MM.1S (cell line): ENCODE measurements around the gene ADGRV1.

Experiments
- EZH2 ChIP-seq: fragments of 300-600 bp; sonication (generic); optimal IDR thresholded peaks from 2 replicates; pipeline ENCODE3; 2017; ENCODE audit warnings: low read depth, mild to moderate bottlenecking, antibody characterized with exemption, low read length, mixed read lengths
- EZH2phosphoT487 ChIP-seq: fragments of 300-600 bp; sonication (generic); IDR thresholded peaks from 2 replicates; pipeline ENCODE4 v1.6.1; 2018; ENCODE audit warnings: antibody characterized with exemption, low read length
- TF ChIP-seq, protein P1 (sequence below): fragments of 300-600 bp; sonication (generic); IDR thresholded peaks from 2 replicates; pipeline ENCODE4 v1.5.1; 2016; ENCODE audit warnings: antibody characterized with exemption, low read length, mixed read lengths

DNA sequence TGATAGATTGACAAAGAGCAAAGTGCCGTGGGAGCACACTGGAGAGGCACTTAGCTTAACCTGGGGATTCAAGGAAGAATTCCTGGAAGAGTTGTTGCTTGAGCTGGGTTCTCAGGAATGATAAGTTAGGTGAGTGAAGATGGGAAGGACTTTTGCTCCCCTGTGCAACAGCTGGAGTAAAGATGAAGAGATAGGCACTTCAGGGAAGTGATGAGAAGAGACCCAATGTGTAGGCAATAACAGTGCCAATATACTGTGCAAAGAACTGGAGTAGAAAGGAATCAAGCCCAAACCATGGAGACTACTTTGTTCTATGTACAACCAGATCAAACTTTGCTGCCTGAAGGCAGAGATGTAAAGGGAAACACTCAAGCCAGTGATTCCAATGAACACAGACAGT, 92.2 kb downstream of the ADGRV1 start:
- TF ChIP-seq, protein P1, sequence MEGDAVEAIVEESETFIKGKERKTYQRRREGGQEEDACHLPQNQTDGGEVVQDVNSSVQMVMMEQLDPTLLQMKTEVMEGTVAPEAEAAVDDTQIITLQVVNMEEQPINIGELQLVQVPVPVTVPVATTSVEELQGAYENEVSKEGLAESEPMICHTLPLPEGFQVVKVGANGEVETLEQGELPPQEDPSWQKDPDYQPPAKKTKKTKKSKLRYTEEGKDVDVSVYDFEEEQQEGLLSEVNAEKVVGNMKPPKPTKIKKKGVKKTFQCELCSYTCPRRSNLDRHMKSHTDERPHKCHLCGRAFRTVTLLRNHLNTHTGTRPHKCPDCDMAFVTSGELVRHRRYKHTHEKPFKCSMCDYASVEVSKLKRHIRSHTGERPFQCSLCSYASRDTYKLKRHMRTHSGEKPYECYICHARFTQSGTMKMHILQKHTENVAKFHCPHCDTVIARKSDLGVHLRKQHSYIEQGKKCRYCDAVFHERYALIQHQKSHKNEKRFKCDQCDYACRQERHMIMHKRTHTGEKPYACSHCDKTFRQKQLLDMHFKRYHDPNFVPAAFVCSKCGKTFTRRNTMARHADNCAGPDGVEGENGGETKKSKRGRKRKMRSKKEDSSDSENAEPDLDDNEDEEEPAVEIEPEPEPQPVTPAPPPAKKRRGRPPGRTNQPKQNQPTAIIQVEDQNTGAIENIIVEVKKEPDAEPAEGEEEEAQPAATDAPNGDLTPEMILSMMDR: no peak
- no peak for TF ChIP-seq EZH2phosphoT487
- TF ChIP-seq EZH2: no peak
